Fibroblast of upper back skin (primary cell): ENCODE measurements around the gene SETD7.
"Not testable (repeated sequence)": the region's sequence is repeated elsewhere in the genome, so short reads cannot be mapped to it uniquely, and the experiment has no call there.

Source experiments
- DNase-seq: peaks from one replicate; pipeline ENCODE4 v3.0.0-alpha.2; 2013

The SETD7 gene

GRCh38 chr4:139506774-139507173 is 49.2 kb downstream of the SETD7 start:
- DNase-seq: no peak

GRCh38 chr4:139503622-139504166 is 52.3 kb downstream of the SETD7 start:
- no peak for DNase-seq

- no peak for DNase-seq
These were observed 53.8 kb downstream of the SETD7 start for GRCh38 chr4:139501927-139502899.

GRCh38 chr4:139501527-139501926 is 54.5 kb downstream of the SETD7 start:
- no peak for DNase-seq

- DNase-seq: no peak
These were observed 54.9 kb downstream of the SETD7 start for GRCh38 chr4:139501117-139501516.

GRCh38 chr4:139499186-139499585 is 56.8 kb downstream of the SETD7 start:
- DNase-seq: no peak

- DNase-seq: no peak
These were observed 62.8 kb downstream of the SETD7 start for GRCh38 chr4:139493176-139493575.

- DNase-seq: no peak
These were observed 63.6 kb downstream of the SETD7 start for GRCh38 chr4:139492429-139492828.

- DNase-seq: no peak
These were observed 66.4 kb downstream of the SETD7 start for GRCh38 chr4:139489638-139490037.

GRCh38 chr4:139488442-139488841 is 67.6 kb downstream of the SETD7 start:
- no peak for DNase-seq

GRCh38 chr4:139484783-139485311 is 71.2 kb downstream of the SETD7 start:
- no peak for DNase-seq

- DNase-seq: no peak
These were observed 73.0 kb downstream of the SETD7 start for GRCh38 chr4:139483000-139483399.

GRCh38 chr4:139481465-139481864 is 74.6 kb downstream of the SETD7 start:
- DNase-seq: no peak

- DNase-seq: no peak
These were observed 79.7 kb downstream of the SETD7 start for GRCh38 chr4:139476363-139476762.

- DNase-seq: no peak
These were observed 83.2 kb downstream of the SETD7 start for GRCh38 chr4:139472852-139473251.

GRCh38 chr4:139470997-139471665 is 84.9 kb downstream of the SETD7 start:
- no peak for DNase-seq

GRCh38 chr4:139470295-139470694 is 85.7 kb downstream of the SETD7 start:
- DNase-seq: no peak

- no peak for DNase-seq
These were observed 86.2 kb downstream of the SETD7 start for GRCh38 chr4:139469869-139470268.

- DNase-seq: no peak
These were observed 86.8 kb downstream of the SETD7 start for GRCh38 chr4:139469216-139469615.

GRCh38 chr4:139468756-139469155 is 87.3 kb downstream of the SETD7 start:
- DNase-seq: not testable (repeated sequence)

GRCh38 chr4:139465922-139466321 is 90.1 kb downstream of the SETD7 start:
- DNase-seq: no peak

GRCh38 chr4:139464512-139464911 is 91.5 kb downstream of the SETD7 start:
- DNase-seq: not testable (repeated sequence)

GRCh38 chr4:139461022-139461628 is 94.9 kb downstream of the SETD7 start:
- DNase-seq: no peak
